B cell (primary cell): ENCODE data around the gene ADAM12. TPM values are rescaled to one million over a fixed set of nuclear protein-coding genes. Genes with fewer than 3 reads are reported as not detected.

Source experiments
- ATAC-seq: fragments of 200-7000 bp; cut with Tn5 transposase; one replicate; pipeline ENCODE4 v1.10.0; 2021; ENCODE audit warnings: low read depth, mild to moderate bottlenecking, moderate number of reproducible peaks, moderate library complexity
- CTCF ChIA-PET: fragments of 350-600 bp; sonication (Branson Sonifier 250); formaldehyde crosslinking; loops from one replicate; lab custom pipeline; 2021; ENCODE audit warnings: antibody characterized with exemption, inconsistent platforms; lab: Charles Lee
- POLR2A ChIA-PET: fragments of 350-600 bp; sonication (Branson Sonifier 250); formaldehyde crosslinking; loops from one replicate; lab custom pipeline; 2021; ENCODE audit warnings: antibody characterized with exemption; lab: Charles Lee
- DNase-seq: peaks from one replicate; pipeline ENCODE4 v3.0.0; 2013
- H2AFZ ChIP-seq: 2 replicates; pipeline ENCODE4 v1.6.1; 2012; ENCODE audit warnings: mild to moderate bottlenecking, low read depth, low read length; ENCODE audit not compliant: insufficient read depth, poor library complexity, severe bottlenecking
- H3K27ac ChIP-seq, 2 donors: 1 replicate in 1 of 2; 2 replicates in 1 of 2; pipeline ENCODE4 v1.5.1; 2012 to 2013; ENCODE audit warnings: low read length in 2 of 2, mild to moderate bottlenecking in 2 of 2, moderate library complexity in 1 of 2
- H3K27me3 ChIP-seq, 4 experiments: fragments of 200-600 bp in 1 of 4; sonication (generic) in 1 of 4; replicated peaks in 1 of 4; 1 replicate in 2 of 4; 2 replicates in 2 of 4; pipeline versions ENCODE4 v1.6.1 to v1.7.0; 2013 to 2016; ENCODE audit warnings: low read length in 3 of 4, mild to moderate bottlenecking in 2 of 4, mixed read lengths in 1 of 4, moderate library complexity in 1 of 4; ENCODE audit not compliant: insufficient read depth in 4 of 4, control insufficient read depth in 3 of 4; ENCODE audit errors: control extremely low read depth in 1 of 4
- H3K36me3 ChIP-seq, 2 experiments: replicated peaks in 1 of 2; 1 replicate in 1 of 2; 2 replicates in 1 of 2; pipeline versions ENCODE4 v1.6.1 to v1.7.1; 2013; ENCODE audit warnings: low read length in 1 of 2; ENCODE audit not compliant: insufficient read depth in 2 of 2, control insufficient read depth in 1 of 2; ENCODE audit errors: control extremely low read depth in 1 of 2, extremely low read depth in 1 of 2
- H3K4me1 ChIP-seq, 2 donors: fragments of 200-600 bp in 1 of 2; sonication (generic) in 1 of 2; 1 replicate in 1 of 2; 2 replicates in 1 of 2; pipeline versions ENCODE4 v1.5.1 to v1.6.1; 2013 to 2017; ENCODE audit warnings: low read length in 2 of 2; ENCODE audit not compliant: control insufficient read depth in 2 of 2, insufficient read depth in 2 of 2
- H3K4me2 ChIP-seq: replicated peaks from 2 replicates; pipeline ENCODE3; 2012; ENCODE audit warnings: mild to moderate bottlenecking, low read depth, low read length; ENCODE audit not compliant: poor library complexity, severe bottlenecking
- H3K4me3 ChIP-seq, 5 experiments: fragments of 200-600 bp in 1 of 5; sonication (generic) in 1 of 5; 1 replicate in 3 of 5; 2 replicates in 2 of 5; pipeline versions ENCODE4 v1.5.1 to v1.7.0; 2011 to 2016; ENCODE audit warnings: low read length in 4 of 5, mild to moderate bottlenecking in 4 of 5, low read depth in 2 of 5, control low read depth in 1 of 5, moderate library complexity in 1 of 5; ENCODE audit not compliant: insufficient read depth in 1 of 5; ENCODE audit errors: control extremely low read depth in 1 of 5, extremely low read depth in 1 of 5
- H3K79me2 ChIP-seq: fragments of 200-600 bp; sonication (generic); one replicate; pipeline ENCODE4 v1.6.0; 2016; ENCODE audit warnings: low read length; ENCODE audit not compliant: control insufficient read depth, insufficient read depth
- H3K9ac ChIP-seq: fragments of 200-600 bp; sonication (generic); 2 replicates; pipeline ENCODE4 v1.6.1; 2017; ENCODE audit warnings: mild to moderate bottlenecking, low read length, moderate library complexity
- H3K9me3 ChIP-seq, 3 donors: one replicate each; pipeline versions ENCODE4 v1.6.1 to v1.7.1; 2013; ENCODE audit warnings: low read length in 2 of 3; ENCODE audit not compliant: control insufficient read depth in 2 of 3, insufficient read depth in 1 of 3; ENCODE audit errors: control extremely low read depth in 1 of 3
- H4K20me1 ChIP-seq: 2 replicates; pipeline ENCODE4 v1.6.0; 2012; ENCODE audit warnings: mild to moderate bottlenecking, low read length; ENCODE audit not compliant: insufficient read depth, control insufficient read depth, poor library complexity, severe bottlenecking
- H3K27ac Mint-ChIP-seq: one replicate; pipeline ENCODE4 v1.8.0; 2021; ENCODE audit warnings: mixed read lengths
- H3K27me3 Mint-ChIP-seq: one replicate; pipeline ENCODE4 v1.8.0; 2021; ENCODE audit warnings: mixed read lengths
- H3K4me1 Mint-ChIP-seq: one replicate; pipeline ENCODE4 v1.8.0; 2021; ENCODE audit warnings: mixed read lengths
- H3K4me3 Mint-ChIP-seq: one replicate; pipeline ENCODE4 v1.8.0; 2021; ENCODE audit warnings: mixed read lengths
- H3K9me3 Mint-ChIP-seq: one replicate; pipeline ENCODE4 v1.8.0; 2022; ENCODE audit warnings: mixed read lengths; ENCODE audit not compliant: insufficient read depth
- CTCF ChIP-seq: fragments of 200-600 bp; IDR thresholded peaks from one replicate; pipeline ENCODE4 v1.8.0; 2022; ENCODE audit warnings: antibody characterized with exemption, mild to moderate bottlenecking
- EZH2 ChIP-seq: IDR thresholded peaks from 2 replicates; pipeline ENCODE4 v1.6.1; 2012; ENCODE audit warnings: borderline replicate concordance, low read depth, mild to moderate bottlenecking, moderate library complexity, low read length; ENCODE audit not compliant: insufficient read depth, poor library complexity, severe bottlenecking
- WGBS: methylation state at CpG from one replicate; pipeline ENCODE4 v1.1.5; 2013; ENCODE audit warnings: missing lambda C conversion rate; ENCODE audit not compliant: insufficient coverage; 5-methylcytosine and 5-hydroxymethylcytosine counted together
- intact Hi-C: fragments of 100-400 bp; cut with micrococcal nuclease; formaldehyde crosslinking; loops from one replicate; pipeline ENCODE4 v1.10.0; 2022
- polyA plus RNA-seq: library from polyadenylated mRNA; depleted of rRNA; stranded (reverse); fragments of >200 nt; gene quantifications from 2 replicates; pipeline ENCODE4 v1.2.3, GENCODE V29; 2012
- total RNA-seq, 2 donors: library from RNA; stranded (reverse); fragments of 120-200 nt in 1 of 2; gene quantifications; 1 replicate in 1 of 2; 2 replicates in 1 of 2; pipeline versions ENCODE4 v1.2.3 to v1.2.4, GENCODE V29; 2013 to 2022

ADAM12 gene
- total and polyA plus RNA-seq, 2 donors (not counting 1 experiment from before 2014, with no cell fraction given) = 0.01 to 0.22 TPM

DNA sequence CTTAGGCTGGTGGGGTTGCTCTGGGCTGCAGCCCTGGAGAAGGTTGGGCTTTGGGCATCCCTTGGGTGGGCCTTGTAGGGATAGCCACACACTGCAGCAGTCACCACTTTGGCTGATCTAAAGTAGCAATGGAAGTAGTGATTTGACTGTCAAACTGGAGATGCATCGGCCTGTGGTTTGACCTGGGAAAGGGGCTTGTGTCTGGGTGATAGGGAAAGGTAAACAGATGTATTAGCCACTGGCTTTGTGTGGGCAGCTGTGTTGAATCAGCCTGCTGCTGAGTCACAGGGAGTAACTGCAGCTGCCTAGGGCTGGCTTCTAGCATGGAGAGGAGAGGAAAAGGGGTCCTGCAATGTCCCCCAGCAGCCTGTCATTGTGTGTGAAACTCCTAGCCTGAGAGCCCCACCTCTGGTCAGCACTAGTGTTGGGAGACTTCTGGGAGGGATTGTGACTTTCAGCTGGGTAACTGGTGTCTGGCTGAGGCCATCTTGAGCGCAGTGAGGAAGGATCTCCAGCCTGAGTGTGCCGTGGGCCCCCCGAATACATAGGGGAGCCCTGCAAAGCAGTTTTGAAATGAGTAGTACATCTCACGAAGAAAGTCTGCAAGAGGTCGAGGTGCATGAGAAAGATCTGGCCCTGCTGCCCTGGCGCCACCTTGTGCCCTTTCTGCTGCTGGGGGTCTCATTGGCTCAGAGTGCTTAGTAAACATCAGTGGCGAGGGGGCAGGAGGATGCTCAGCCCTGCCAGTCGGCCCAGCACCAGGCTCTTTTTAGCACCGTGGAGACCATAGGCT, 374.6 kb downstream of the ADAM12 start:
- Mint-ChIP-seq H3K4me3 (no peak overlapping the region), H3K4me1 (peaks cover 3% of the 10 kb centered on the region), H3K27ac (no peak overlapping the region), H3K27me3 (no peaks in the 10 kb centered on the region), H3K9me3 (no peaks in the 10 kb centered on the region)
- H3K27me3 ChIP-seq = no peaks in the 10 kb centered on the region
- ATAC-seq (no peak), DNase-seq (no peak)
- no peak overlapping the region for H3K4me3 ChIP-seq
- H3K79me2 ChIP-seq = no peaks in the 10 kb centered on the region
- H3K4me1 ChIP-seq = no peaks in the 10 kb centered on the region
- H3K9ac ChIP-seq = no peak overlapping the region
- H2AFZ ChIP-seq = no peak overlapping the region
- H3K4me2 ChIP-seq = no peak overlapping the region
- no peak for TF ChIP-seq CTCF
- no peak for TF ChIP-seq EZH2
- ChIA-PET POLR2A (interaction anchor here (0.6 kb wide), 1 partner anchor 10 kb away, joined by 7 read pairs; no protein-coding TSS in a partner anchor), CTCF (no interaction called here)
- H4K20me1 ChIP-seq = no peaks in the 10 kb centered on the region
- H3K27ac ChIP-seq = no peak overlapping the region
- peaks cover 0 to 2% (median 0%) of the 10 kb centered on the region in 3 donors for H3K9me3 ChIP-seq
- no peaks in the 10 kb centered on the region for H3K36me3 ChIP-seq
- WGBS = 80% methylated on average over 10 of the region's 10 CpGs
- intact Hi-C loops = no loop called here

DNA sequence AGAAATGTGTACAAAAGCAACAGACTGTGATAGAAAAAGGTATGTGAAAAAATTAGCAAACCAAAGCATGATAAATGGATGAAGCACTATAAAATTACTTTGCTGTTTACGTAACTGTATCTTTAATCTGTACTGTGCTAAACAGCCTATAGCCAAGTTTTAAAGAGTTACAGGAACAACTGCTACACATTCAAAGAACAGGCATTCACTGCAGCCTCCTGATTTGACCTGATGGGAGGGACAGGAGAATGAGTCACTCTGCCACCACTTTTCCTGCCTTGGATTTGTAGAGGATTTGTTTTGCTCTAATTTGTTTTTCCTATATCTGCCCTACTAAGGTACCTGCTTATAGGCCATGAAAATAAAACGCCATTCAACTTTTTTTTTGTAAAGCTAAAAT, 375.8 kb downstream of the ADAM12 start:
- H4K20me1 ChIP-seq = no peaks in the 10 kb centered on the region
- no peak for DNase-seq
- H3K79me2 ChIP-seq = no peaks in the 10 kb centered on the region
- H3K9me3 ChIP-seq = peaks cover 0 to 2% (median 0%) of the 10 kb centered on the region in 3 donors
- H3K27me3 Mint-ChIP-seq = no peaks in the 10 kb centered on the region
- WGBS = no CpG with 5 or more reads among the region's 2 CpGs
- H3K4me1 ChIP-seq = no peaks in the 10 kb centered on the region
- intact Hi-C loops = no loop called here
- H3K27me3 ChIP-seq = no peaks in the 10 kb centered on the region
- no peak overlapping the region for H3K27ac ChIP-seq
- TF ChIP-seq CTCF (no peak), EZH2 (no peak)
- ChIA-PET POLR2A (no interaction called here), CTCF (no interaction called here)
- no peaks in the 10 kb centered on the region for H3K9me3 Mint-ChIP-seq
- no peak overlapping the region for H3K27ac Mint-ChIP-seq
- no peak overlapping the region for H2AFZ ChIP-seq
- no peak for ATAC-seq
- H3K4me3 ChIP-seq = no peak overlapping the region
- no peaks in the 10 kb centered on the region for H3K36me3 ChIP-seq
- no peak overlapping the region for H3K9ac ChIP-seq
- no peak overlapping the region for H3K4me3 Mint-ChIP-seq
- peaks cover 3% of the 10 kb centered on the region for H3K4me1 Mint-ChIP-seq
- H3K4me2 ChIP-seq = no peak overlapping the region
